Mammary epithelial cell (primary cell): Measurements from ENCODE around the gene PTGIS.

Source experiments
- CTCF ChIP-seq, 2 donors: IDR thresholded peaks in 1 of 2; conservative IDR thresholded peaks in 1 of 2; 2 replicates each; pipeline ENCODE4 v1.5.1; 2011 to 2012; ENCODE audit warnings: inconsistent platforms in 2 of 2, low read length in 2 of 2, mild to moderate bottlenecking in 2 of 2, control low read depth in 1 of 2, low read depth in 1 of 2; ENCODE audit not compliant: insufficient read depth in 1 of 2; ENCODE audit errors: extremely low read depth in 1 of 2
- EZH2 ChIP-seq: IDR thresholded peaks from 2 replicates; pipeline ENCODE4 v1.6.1; 2012; ENCODE audit warnings: low read length, inconsistent platforms, borderline replicate concordance

GRCh38 chr20:49470922-49471321 lies 97.0 kb downstream of the PTGIS start:
- no peak for TF ChIP-seq CTCF (conservative IDR thresholded peaks at IDR 0.05 in 1 of 2, IDR thresholded peaks at IDR 0.05 in 1 of 2; ENCODE audit: extremely low read depth in 1 of 2, insufficient read depth in 1 of 2, low read depth in 1 of 2, low read length in 2 of 2)
- no peak for TF ChIP-seq EZH2
